ENCODE measurements around the gene EBLN1. TPM values are rescaled to one million over a fixed set of nuclear protein-coding genes. Genes with fewer than 3 reads are reported as not detected.
A peak's percentile ranks its signal among the peaks of the same experiment; 100 is the strongest.

The EBLN1 gene
- total and polyA plus RNA-seq, 2 of the 8 experiments (the other 6 are each of a cell fraction or from before 2014, with no cell fraction given): not detected

DNA sequence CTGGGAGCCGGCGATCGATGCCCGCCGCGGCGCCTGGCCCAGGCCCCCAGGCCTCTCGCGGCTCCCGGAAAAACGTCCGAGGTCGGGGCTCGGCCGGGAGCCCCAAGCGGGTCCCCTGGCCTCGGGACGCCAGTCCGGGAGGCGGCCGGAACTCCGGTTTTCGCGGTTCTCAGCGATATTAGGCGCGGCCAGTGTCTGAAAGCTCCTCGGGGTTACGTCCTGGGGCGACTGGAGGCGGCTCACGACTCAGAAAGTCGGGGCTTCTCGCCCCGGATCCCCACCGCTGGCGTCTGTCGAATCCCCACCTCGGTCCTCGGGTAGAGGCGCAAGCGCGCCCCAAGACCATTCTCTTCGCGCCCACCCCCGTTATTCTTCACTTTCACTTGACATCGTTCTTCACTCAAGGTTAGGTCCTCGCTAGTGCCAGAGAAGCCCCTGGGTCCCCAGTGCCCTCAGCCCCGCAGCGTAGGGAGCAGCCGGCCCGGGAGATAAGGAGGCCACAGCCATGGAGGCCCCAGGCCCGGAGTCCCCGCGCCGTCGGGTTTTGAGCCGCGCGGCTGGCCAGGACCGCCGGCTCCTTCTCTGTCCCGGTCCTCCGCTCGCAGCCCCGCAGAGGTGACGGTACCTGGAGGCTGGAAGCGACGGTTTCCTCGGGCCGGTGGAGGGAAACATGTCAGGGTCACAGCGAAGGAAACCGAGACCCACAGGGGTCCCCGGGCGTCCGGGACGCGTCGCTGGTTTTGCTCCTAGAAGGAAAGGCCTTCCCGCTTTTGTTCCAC, 35.2 kb upstream of the EBLN1 start (continued):
- TF ChIP-seq EZH2 (IDR thresholded peaks at IDR 0.05; ENCODE audit: low read depth, low read length, severe bottlenecking): peak; percentile 97

Measured in H1 (cell line).